A549 (cell line): ENCODE data around the gene GPR78.

Source experiments
- CTCF ChIP-seq: fragments of >200 bp; sonication (Bioruptor Twin); formaldehyde crosslinking; IDR thresholded peaks from 3 replicates; pipeline ENCODE4 v1.5.1; 2016
- MAFK ChIP-seq: fragments of 450-650 bp; IDR thresholded peaks from 2 replicates; pipeline ENCODE4 v1.6.1; 2014; ENCODE audit not compliant: partially characterized antibody
- POLR2A ChIP-seq: IDR thresholded peaks from 2 replicates; pipeline ENCODE4 v1.6.1; 2012; ENCODE audit warnings: mild to moderate bottlenecking, low read length
- POLR2AphosphoS2 ChIP-seq: conservative IDR thresholded peaks from 2 replicates; pipeline ENCODE4 v1.6.1; 2012; ENCODE audit warnings: low read length, improper control_type of control experiment, inconsistent platforms
- RAD21 ChIP-seq, 2 experiments: fragments of >200 bp in 1 of 2; sonication (Bioruptor Twin) in 1 of 2; formaldehyde crosslinking in 1 of 2; IDR thresholded peaks in 1 of 2; conservative IDR thresholded peaks in 1 of 2; 2 replicates in 1 of 2; 3 replicates in 1 of 2; pipeline ENCODE4 v1.6.1; 2012 to 2018; ENCODE audit warnings: inconsistent platforms in 1 of 2
- REST ChIP-seq: fragments of 200-600 bp; sonication (generic); IDR thresholded peaks from 2 replicates; pipeline ENCODE4 v1.6.1; 2016; ENCODE audit warnings: antibody characterized with exemption, mild to moderate bottlenecking, moderate library complexity

DNA sequence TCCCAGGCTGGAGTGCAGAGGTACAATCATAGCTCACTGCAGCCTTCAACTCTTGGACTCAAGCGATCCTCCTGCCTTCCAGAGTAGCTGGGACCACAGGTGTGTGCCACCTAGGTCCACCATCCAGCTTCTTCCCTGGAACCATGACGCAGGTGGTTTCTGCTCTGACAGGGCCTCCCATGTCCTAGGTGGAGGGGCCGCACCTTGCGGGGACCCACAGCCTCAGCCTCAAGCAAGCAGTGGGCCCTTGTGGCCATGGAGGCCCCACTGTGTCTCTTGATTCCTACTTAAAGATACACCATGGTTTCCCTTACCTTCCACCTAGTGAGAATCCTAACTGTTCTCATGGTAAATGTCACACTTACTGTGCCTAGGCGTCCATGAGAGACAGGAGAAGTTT lies 6.9 kb upstream of the GPR78 start:
- no peak for TF ChIP-seq RAD21 (conservative IDR thresholded peaks at IDR 0.05 in 1 of 2, IDR thresholded peaks at IDR 0.05 in 1 of 2)
- TF ChIP-seq POLR2A: no peak
- no peak for TF ChIP-seq MAFK
- no peak for TF ChIP-seq POLR2AphosphoS2
- TF ChIP-seq REST: no peak
- no peak for TF ChIP-seq CTCF
